Endothelial cell (in vitro differentiated cells): ENCODE data around the gene RAB3B. TPM values are rescaled to one million over a fixed set of nuclear protein-coding genes. Genes with fewer than 3 reads are reported as not detected.
A peak's percentile ranks its signal among the peaks of the same experiment; 100 is the strongest.

Source experiments
- DNase-seq: peaks from one replicate; pipeline ENCODE4 v3.0.0; 2021; ENCODE audit warnings: low spot score
- H3K27ac Mint-ChIP-seq: one replicate; pipeline ENCODE4 v1.8.0; 2021; ENCODE audit warnings: mixed read lengths, inconsistent platforms; ENCODE audit not compliant: unreplicated experiment
- H3K27me3 Mint-ChIP-seq: one replicate; pipeline ENCODE4 v1.8.0; 2021; ENCODE audit warnings: mild to moderate bottlenecking, moderate library complexity, mixed read lengths, inconsistent platforms; ENCODE audit not compliant: unreplicated experiment
- H3K36me3 Mint-ChIP-seq: one replicate; pipeline ENCODE4 v1.8.0; 2021; ENCODE audit warnings: mild to moderate bottlenecking, low read depth, mixed read lengths, inconsistent platforms; ENCODE audit not compliant: unreplicated experiment
- H3K4me1 Mint-ChIP-seq: one replicate; pipeline ENCODE4 v1.8.0; 2021; ENCODE audit warnings: mild to moderate bottlenecking, mixed read lengths, inconsistent platforms; ENCODE audit not compliant: unreplicated experiment
- H3K4me3 Mint-ChIP-seq: one replicate; pipeline ENCODE4 v1.8.0; 2021; ENCODE audit warnings: mild to moderate bottlenecking, mixed read lengths, inconsistent platforms; ENCODE audit not compliant: unreplicated experiment
- H3K9me3 Mint-ChIP-seq: one replicate; pipeline ENCODE4 v1.8.0; 2021; ENCODE audit warnings: mixed read lengths, inconsistent platforms; ENCODE audit not compliant: unreplicated experiment
- CTCF ChIP-seq: fragments of 200-600 bp; sonication (generic); IDR thresholded peaks from one replicate; pipeline ENCODE4 v1.5.0; 2021; ENCODE audit warnings: antibody characterized with exemption; ENCODE audit not compliant: unreplicated experiment
- total RNA-seq: library from RNA; stranded (reverse); fragmentation: NEBNext Ultra II Directional; extraction: Animal tissue kit (Norgen Biotek cat#: 25700); gene quantifications from one replicate; pipeline ENCODE4 v1.2.1, GENCODE V29; 2021; ENCODE audit not compliant: unreplicated experiment

Gene RAB3B
- total RNA-seq, 1 donor from 2014 or later, result 15.1 TPM

- H3K27ac Mint-ChIP-seq, result no peak overlapping the region
- peaks cover 1% of the 10 kb centered on the region for H3K27me3 Mint-ChIP-seq
- no peak for DNase-seq
- TF ChIP-seq CTCF, result no peak
- no peak overlapping the region for H3K4me3 Mint-ChIP-seq
- no peaks in the 10 kb centered on the region for H3K36me3 Mint-ChIP-seq
- no peaks in the 10 kb centered on the region for H3K9me3 Mint-ChIP-seq
- H3K4me1 Mint-ChIP-seq, result peaks cover 2% of the 10 kb centered on the region
Observed at GRCh38 chr1:52003877-52004276, 13.4 kb upstream of the RAB3B start.

GRCh38 chr1:52002038-52002917 is 11.8 kb upstream of the RAB3B start:
- Mint-ChIP-seq H3K36me3 (no peaks in the 10 kb centered on the region), H3K4me3 (no peak overlapping the region), H3K9me3 (no peaks in the 10 kb centered on the region), H3K27me3 (peaks cover 1% of the 10 kb centered on the region), H3K27ac (no peak overlapping the region), H3K4me1 (peaks cover under 1% of the 10 kb centered on the region)
- peak; percentile 94 for TF ChIP-seq CTCF
- DNase-seq, result peak; percentile 87

GRCh38 chr1:51998701-51999100 is 8.2 kb upstream of the RAB3B start:
- DNase-seq, result no peak

GRCh38 chr1:51997974-51998382 is 7.5 kb upstream of the RAB3B start:
- Mint-ChIP-seq H3K27me3 (peaks cover 2% of the 10 kb centered on the region), H3K36me3 (no peaks in the 10 kb centered on the region), H3K4me3 (no peak overlapping the region), H3K27ac (no peak overlapping the region), H3K4me1 (no peaks in the 10 kb centered on the region), H3K9me3 (no peaks in the 10 kb centered on the region)
- no peak for DNase-seq
- no peak for TF ChIP-seq CTCF

More at GRCh38 chr1:51998701-51999100, 8.2 kb upstream of the RAB3B start:
- Mint-ChIP-seq H3K9me3 (no peaks in the 10 kb centered on the region), H3K4me3 (no peak overlapping the region), H3K36me3 (no peaks in the 10 kb centered on the region), H3K27ac (no peak overlapping the region), H3K27me3 (peaks cover 2% of the 10 kb centered on the region), H3K4me1 (no peaks in the 10 kb centered on the region)
- TF ChIP-seq CTCF, result no peak
